T-helper 2 cell treated with Interferon-gamma antibody and Interleukin-4, amounts not matched to agents 5 μg/mL and 100 μg/mL, for 36 hours (primary cell): ENCODE data around the gene WDR27.

Source experiments
- DNase-seq: peaks from one replicate; pipeline ENCODE4 v3.0.0; 2021; ENCODE audit warnings: low spot score
- H3K27ac Mint-ChIP-seq: one replicate; pipeline ENCODE4 v1.8.0; 2021; ENCODE audit warnings: mild to moderate bottlenecking, mixed read lengths
- H3K27me3 Mint-ChIP-seq: one replicate; pipeline ENCODE4 v1.8.0; 2021; ENCODE audit warnings: low read depth, mixed read lengths
- H3K36me3 Mint-ChIP-seq: one replicate; pipeline ENCODE4 v1.8.0; 2021; ENCODE audit warnings: low read depth, mixed read lengths
- H3K4me1 Mint-ChIP-seq: one replicate; pipeline ENCODE4 v1.8.0; 2021; ENCODE audit warnings: low read depth, mixed read lengths
- H3K4me3 Mint-ChIP-seq: one replicate; pipeline ENCODE4 v1.8.0; 2022; ENCODE audit warnings: mild to moderate bottlenecking, moderate library complexity, mixed read lengths
- H3K9me3 Mint-ChIP-seq: one replicate; pipeline ENCODE4 v1.8.0; 2021; ENCODE audit warnings: mixed read lengths

Gene WDR27

DNA sequence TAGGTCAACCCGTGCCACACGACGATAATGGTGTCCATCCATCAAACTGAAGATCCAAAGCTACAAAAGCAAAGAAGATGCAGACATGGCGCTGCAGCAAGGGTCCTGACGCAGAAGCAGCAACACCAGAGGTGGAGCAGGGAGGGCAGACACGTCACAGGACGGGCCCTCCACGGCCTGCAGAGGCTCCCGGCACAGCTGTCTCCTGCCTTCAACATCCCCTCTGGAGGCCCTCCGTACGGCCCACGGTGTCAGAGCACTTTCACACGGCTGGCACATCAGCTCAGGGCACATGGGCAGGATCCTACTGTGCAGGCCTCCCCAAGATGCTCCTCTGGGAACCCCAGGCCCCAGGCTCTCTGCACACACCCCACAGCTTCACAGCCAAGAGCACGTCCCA lies 37.6 kb downstream of the WDR27 start:
- no peaks in the 10 kb centered on the region for H3K27me3 Mint-ChIP-seq
- DNase-seq, result no peak
- no peak overlapping the region for H3K4me3 Mint-ChIP-seq
- H3K9me3 Mint-ChIP-seq, result no peaks in the 10 kb centered on the region
- H3K27ac Mint-ChIP-seq, result no peak overlapping the region
- no peaks in the 10 kb centered on the region for H3K4me1 Mint-ChIP-seq
- H3K36me3 Mint-ChIP-seq, result peaks cover 2% of the 10 kb centered on the region

DNA sequence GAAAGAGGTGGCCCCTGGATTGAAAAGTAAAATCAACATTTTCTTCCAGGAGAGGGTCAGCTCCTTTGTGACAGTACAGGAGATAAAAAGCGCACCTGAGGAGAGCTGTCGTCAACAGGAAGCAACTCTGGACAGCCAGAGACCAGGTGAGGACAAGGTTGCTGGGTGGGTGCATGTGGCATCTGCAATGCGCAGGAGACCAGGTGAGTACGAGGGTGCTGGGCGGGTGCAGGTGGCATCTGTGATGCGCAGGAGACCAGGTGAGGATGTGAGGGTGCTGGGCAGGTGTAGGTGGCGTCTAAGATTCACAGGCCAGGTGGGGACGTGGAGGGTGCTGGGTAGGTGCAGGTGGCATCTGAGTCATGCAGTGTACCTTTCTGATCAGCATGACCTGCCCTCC lies 38.4 kb downstream of the WDR27 start:
- Mint-ChIP-seq H3K4me3 (no peak overlapping the region), H3K36me3 (peaks cover 2% of the 10 kb centered on the region), H3K4me1 (no peaks in the 10 kb centered on the region)

DNA sequence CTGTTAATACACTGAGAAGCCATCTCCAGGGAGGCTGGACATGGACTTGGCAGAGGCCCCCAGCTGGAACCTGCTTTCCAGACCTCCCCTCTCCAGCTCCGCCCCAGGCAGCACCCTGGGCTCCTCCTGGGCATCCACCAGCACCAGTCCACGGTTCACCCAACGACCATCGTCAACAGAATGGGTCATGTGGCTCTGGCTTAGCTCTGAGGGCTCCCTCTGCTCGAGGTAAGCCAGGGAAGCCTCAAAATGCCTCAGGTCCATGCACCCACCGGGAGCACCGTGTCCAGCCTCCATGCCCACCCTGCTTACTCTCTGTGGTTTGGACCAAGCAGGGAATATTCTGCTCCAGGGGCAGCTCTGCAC lies 40.5 kb downstream of the WDR27 start:
- H3K4me1 Mint-ChIP-seq, result no peaks in the 10 kb centered on the region
- no peaks in the 10 kb centered on the region for H3K27me3 Mint-ChIP-seq
- no peak overlapping the region for H3K27ac Mint-ChIP-seq
- DNase-seq, result no peak
- peaks cover 5% of the 10 kb centered on the region for H3K36me3 Mint-ChIP-seq
- no peak overlapping the region for H3K4me3 Mint-ChIP-seq
- H3K9me3 Mint-ChIP-seq, result no peaks in the 10 kb centered on the region

More for the DNA sequence above, 38.4 kb downstream of the WDR27 start:
- no peak overlapping the region for H3K27ac Mint-ChIP-seq
- no peaks in the 10 kb centered on the region for H3K9me3 Mint-ChIP-seq
- DNase-seq, result no peak
- H3K27me3 Mint-ChIP-seq, result no peaks in the 10 kb centered on the region

DNA sequence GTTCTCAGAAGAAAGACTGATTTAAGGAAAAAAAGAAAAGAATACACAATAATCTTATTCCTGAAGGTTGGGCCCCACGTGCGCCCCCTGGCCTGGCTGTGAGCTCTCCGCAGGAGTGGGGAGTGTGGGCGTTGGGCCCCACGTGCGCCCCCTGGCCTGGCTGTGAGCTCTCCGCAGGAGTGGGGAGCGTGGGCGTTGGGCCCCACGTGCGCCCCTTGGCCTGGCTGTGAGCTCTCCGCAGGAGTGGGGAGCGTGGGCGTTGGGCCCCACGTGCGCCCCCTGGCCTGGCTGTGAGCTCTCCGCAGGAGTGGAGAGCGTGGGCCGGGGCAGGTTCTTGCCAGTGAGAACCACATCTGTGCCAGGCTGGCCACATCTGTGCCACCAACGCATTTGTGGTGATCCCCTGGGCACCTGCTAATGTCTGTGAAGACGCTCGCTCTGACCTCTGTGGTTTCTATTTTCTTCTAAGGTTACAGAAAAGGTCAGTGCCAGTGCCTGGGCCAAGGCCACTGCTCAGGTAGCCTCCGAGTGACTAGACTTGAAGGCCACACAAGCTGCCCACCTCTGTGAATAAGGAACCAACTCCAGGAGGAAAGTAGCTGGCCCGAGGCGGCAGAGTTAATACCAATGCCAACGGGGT lies 41.0 kb downstream of the WDR27 start:
- Mint-ChIP-seq H3K4me1 (no peaks in the 10 kb centered on the region), H3K36me3 (peaks cover 5% of the 10 kb centered on the region), H3K4me3 (no peak overlapping the region), H3K9me3 (no peaks in the 10 kb centered on the region), H3K27me3 (no peaks in the 10 kb centered on the region), H3K27ac (no peak overlapping the region)
- no peak for DNase-seq

DNA sequence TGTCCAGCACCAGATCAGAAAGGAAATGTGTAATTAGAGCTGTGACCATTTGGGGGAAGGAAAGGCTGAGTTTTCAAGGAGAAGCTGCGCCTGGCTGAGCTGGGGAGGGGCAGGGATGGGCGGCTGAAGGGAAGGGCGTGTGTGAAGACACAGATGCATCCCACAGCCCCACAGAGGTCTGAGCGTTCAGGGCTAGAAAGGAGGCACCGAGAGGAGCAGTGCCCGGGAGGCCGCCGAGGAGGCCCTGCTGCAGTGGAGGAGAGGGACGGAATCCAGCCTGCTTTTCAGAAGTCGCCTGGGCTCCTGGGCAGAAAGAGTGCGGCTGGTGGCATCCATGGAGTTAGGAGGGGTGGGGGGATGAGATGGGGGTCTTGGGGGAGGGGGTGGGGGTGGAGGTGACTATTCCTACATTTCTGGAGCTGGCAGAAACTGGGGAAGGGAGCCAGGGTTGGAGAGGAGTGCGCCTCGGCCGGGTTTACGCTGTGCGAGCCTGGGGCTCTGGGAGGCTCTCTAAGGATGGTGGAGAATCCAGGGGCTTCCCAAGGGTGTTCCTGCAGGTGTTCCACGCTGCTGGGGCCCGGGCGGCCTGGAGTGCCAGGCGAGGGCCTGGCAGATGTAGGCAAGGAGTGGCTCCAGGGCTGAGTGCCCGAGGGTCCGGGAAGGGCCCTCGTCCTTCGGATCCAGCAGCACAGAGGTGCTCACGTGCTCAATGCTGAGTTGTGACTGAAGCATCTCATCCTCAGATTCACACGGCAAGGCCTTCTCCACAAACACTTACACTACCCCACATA lies 41.8 kb downstream of the WDR27 start:
- Mint-ChIP-seq H3K27me3 (no peaks in the 10 kb centered on the region), H3K27ac (no peak overlapping the region), H3K36me3 (peaks cover 5% of the 10 kb centered on the region), H3K9me3 (no peaks in the 10 kb centered on the region), H3K4me3 (no peak overlapping the region), H3K4me1 (peaks cover 4% of the 10 kb centered on the region)
- DNase-seq, result no peak

DNA sequence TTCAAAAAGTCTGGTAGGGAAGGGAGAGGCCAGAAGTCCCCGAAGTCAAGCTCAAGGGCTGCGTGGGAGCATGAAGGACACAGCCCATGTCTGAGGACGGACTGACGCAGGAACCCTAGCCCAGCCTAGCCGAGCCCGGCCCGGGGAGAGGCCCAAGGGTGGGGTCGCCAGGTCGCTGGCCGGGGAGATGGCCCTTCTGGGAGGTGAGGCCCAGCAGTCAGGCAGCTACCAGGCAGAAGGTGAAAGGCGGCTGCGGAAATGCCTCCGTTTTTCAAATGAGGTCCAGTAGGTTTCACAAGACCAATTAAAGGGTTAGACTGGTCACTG lies 44.6 kb downstream of the WDR27 start:
- H3K4me3 Mint-ChIP-seq, result no peak overlapping the region
- peaks cover 2% of the 10 kb centered on the region for H3K36me3 Mint-ChIP-seq
- H3K27ac Mint-ChIP-seq, result no peak overlapping the region
- no peak for DNase-seq
- no peaks in the 10 kb centered on the region for H3K27me3 Mint-ChIP-seq
- peaks cover 4% of the 10 kb centered on the region for H3K4me1 Mint-ChIP-seq
- no peaks in the 10 kb centered on the region for H3K9me3 Mint-ChIP-seq

DNA sequence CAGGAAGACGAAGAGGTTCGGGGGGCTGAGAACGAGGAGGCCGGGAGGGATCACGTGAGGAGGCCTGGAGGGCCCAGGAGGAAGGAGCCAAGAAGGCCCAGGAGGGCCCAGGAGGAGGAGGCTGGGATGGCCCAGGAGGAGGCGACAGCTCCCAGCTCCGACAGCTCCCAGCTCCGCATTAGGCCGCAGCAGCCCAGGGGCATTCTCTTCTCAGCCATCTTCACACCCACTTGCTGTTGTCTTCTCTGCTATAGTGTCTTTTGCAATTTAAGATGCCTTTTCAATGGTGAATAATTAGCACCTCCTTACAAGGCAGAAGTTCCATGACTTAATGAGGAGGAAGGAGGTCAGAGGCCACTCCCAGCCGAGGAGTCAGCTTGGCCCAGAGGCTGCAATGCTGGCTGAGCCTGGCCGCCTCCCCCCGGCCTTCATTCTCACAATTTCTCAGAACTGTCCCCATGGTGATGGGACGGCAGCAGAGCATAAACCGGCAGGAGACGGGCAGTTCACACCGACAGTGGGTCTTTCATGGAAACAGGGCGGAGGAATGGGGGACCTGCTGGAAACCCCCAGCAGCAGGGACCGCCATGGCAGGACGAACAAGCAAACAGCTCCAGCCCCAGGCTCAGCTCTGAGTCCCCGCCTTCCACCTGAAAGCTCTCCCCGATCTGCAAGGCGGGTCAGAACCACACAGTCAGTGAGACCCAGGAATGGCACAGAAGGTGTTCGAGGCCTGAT lies 45.1 kb downstream of the WDR27 start:
- no peak for DNase-seq
- Mint-ChIP-seq H3K27me3 (no peaks in the 10 kb centered on the region), H3K36me3 (peaks cover 2% of the 10 kb centered on the region), H3K27ac (no peak overlapping the region), H3K4me3 (no peak overlapping the region), H3K9me3 (no peaks in the 10 kb centered on the region), H3K4me1 (peaks cover 4% of the 10 kb centered on the region)

DNA sequence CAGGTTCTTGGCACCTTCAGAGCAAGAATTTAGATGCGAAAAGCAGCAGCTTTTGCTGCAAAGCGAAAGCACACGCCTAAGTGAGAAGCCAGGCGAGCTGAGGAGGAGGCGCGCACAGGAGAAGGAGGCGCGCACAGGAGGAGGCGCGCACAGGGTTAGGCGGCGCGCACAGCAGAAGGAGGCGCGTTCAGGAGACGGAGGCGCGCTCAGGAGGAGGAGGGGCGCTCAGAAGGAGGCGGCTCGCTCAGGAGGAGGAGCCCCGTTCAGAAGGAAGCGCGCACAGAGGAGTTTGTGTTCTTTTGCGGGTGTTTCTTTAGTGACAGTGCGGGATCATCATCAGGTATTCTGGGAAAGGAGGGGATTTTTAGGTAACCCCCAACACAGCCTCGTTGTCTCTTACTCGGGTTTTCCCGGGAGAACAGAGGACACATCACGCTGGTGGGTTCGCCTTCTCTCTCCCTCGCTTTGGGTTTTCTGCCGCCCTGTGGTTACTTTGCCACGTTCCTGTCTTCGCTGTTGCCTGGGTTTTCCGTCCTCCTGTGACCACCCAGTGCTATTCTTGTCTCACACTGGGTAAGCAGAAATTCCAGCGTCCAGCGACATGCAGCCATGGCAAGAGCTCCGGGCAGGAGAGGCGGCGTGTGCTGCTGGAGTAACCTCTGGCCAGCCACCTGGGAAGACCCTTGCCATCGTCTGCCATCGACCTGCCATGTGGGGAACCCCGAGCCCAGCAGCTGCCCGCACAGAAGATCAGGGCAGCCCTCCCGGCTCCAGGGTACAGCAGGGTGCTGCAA lies 47.0 kb downstream of the WDR27 start:
- peaks cover 4% of the 10 kb centered on the region for H3K4me1 Mint-ChIP-seq
- peaks cover 2% of the 10 kb centered on the region for H3K36me3 Mint-ChIP-seq
- H3K4me3 Mint-ChIP-seq, result peak overlapping the region; percentile 90
- peak; percentile 63 for DNase-seq
- H3K27ac Mint-ChIP-seq, result peak overlapping the region; percentile 85
- H3K9me3 Mint-ChIP-seq, result no peaks in the 10 kb centered on the region
- no peaks in the 10 kb centered on the region for H3K27me3 Mint-ChIP-seq

DNA sequence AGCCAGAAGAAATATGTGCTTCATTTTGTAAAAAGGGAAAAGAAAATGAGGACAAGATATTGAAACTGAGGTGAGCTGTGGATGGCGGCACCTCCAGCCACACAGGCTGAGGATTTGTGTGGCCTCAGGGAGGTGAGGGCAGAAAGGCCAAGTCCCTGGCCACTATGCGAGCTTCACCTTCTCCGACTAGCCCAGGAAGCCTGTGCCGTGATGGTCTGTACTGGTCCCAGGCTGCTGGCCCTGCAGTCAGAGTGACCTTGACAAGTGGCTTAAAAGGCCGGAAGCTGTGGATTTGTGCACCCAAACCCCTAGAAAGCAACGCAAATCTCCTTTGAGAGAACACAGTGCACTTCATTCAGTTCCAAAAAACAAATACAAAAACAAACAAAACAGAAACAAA lies 48.1 kb downstream of the WDR27 start:
- Mint-ChIP-seq H3K27ac (no peak overlapping the region), H3K27me3 (no peaks in the 10 kb centered on the region), H3K9me3 (no peaks in the 10 kb centered on the region), H3K4me3 (peak overlapping the region; percentile 90), H3K4me1 (peaks cover 4% of the 10 kb centered on the region), H3K36me3 (peaks cover 2% of the 10 kb centered on the region)
- no peak for DNase-seq

DNA sequence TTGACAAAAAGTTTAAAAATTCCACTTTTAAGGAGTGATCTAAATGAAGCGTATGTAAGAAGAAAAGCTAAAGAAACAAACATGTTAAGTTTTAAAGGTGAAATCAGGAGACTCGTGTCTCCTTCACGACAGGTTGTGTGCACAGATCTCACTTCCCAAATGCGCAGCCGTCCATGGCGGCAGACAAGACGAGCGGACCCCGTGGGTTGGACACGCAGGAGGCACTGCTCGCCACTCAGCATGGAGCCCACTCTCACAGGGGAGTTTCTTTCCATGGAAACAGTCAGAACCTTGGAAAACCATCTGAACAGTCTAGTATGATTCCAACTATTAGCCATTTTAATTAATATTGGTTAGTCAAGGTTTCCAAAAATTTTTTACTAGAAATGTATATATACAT lies 48.9 kb downstream of the WDR27 start:
- H3K27me3 Mint-ChIP-seq, result no peaks in the 10 kb centered on the region
- H3K27ac Mint-ChIP-seq, result no peak overlapping the region
- no peak overlapping the region for H3K4me3 Mint-ChIP-seq
- no peaks in the 10 kb centered on the region for H3K9me3 Mint-ChIP-seq
- peaks cover 4% of the 10 kb centered on the region for H3K4me1 Mint-ChIP-seq
- H3K36me3 Mint-ChIP-seq, result peaks cover 2% of the 10 kb centered on the region
- no peak for DNase-seq

DNA sequence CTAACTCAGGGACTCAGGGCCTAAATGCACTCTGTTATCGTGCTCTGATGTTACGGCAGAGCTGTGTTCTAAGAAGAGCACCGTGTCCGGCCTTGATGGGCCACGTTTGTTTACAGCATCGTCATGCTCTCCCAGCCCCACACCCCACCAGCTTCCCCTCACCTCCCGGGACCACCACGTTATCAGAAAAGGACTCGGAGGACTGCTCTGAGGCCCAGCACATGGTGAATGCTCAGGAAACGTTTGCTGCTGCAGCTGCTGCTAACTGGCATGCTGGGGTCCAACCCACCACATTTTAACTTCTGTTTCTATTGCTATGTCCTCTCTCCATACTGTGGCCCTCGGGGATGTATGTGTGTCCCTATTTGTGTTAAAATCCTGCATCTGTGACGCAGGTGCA lies 50.3 kb downstream of the WDR27 start:
- DNase-seq, result no peak
- Mint-ChIP-seq H3K27me3 (no peaks in the 10 kb centered on the region), H3K4me1 (peaks cover 4% of the 10 kb centered on the region), H3K9me3 (no peaks in the 10 kb centered on the region), H3K4me3 (no peak overlapping the region), H3K36me3 (no peaks in the 10 kb centered on the region), H3K27ac (no peak overlapping the region)

DNA sequence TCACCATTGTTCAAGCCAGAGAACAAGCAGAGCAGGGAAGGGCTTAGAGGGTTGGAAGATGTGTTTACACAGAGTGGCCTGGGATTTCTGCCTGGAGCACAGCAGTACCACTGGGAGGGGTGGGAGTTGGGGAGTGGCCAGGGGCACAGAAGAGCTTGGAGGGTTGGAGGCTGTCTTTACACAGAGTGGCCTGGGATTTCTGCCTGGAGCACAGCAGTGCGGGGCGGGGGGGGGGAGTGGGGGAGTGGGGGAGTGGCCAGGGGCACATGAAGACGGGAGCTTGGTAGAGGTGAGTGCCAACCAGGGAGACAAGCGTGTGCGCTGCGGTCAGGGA lies 50.9 kb downstream of the WDR27 start:
- Mint-ChIP-seq H3K4me1 (peaks cover 4% of the 10 kb centered on the region), H3K4me3 (no peak overlapping the region), H3K27ac (no peak overlapping the region), H3K9me3 (no peaks in the 10 kb centered on the region), H3K27me3 (no peaks in the 10 kb centered on the region), H3K36me3 (no peaks in the 10 kb centered on the region)
- DNase-seq, result no peak

DNA sequence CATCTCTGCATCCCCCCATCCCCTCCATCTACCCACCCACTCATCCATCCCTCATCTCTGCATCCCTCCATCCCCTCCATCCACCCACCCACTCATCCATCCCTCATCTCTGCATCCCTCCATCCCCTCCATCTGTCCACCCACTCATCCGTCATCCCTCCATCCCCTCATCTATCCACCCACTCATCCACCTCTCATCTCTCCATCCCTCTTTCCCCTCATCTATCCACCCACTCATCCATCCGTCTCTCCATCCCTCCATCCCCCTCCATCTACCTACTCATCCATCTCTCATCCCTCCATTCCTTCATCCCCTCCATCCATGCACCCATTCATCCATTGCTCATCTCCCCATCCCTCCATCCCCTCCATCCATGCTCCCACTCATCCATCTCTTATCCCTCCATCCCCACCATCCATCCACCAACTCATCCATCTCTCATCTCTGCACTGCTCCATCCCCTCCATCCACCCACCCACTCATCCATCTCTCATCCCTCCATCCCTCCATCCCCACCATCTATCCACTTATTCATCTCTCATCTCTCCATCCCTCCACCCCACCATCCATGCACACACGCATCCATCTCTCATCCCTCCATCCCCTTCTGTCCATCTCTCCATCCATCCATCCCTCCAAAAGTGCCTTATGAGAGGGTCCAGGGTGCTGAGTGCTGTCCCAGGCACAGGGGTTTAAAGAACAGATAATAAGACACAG lies 51.4 kb downstream of the WDR27 start:
- Mint-ChIP-seq H3K4me1 (peaks cover 3% of the 10 kb centered on the region), H3K27me3 (no peaks in the 10 kb centered on the region)

More for the DNA sequence above, 51.4 kb downstream of the WDR27 start:
- Mint-ChIP-seq H3K9me3 (no peaks in the 10 kb centered on the region), H3K36me3 (no peaks in the 10 kb centered on the region), H3K27ac (no peak overlapping the region), H3K4me3 (no peak overlapping the region)
- DNase-seq, result no peak
